Skeletal muscle satellite cell (primary cell): Measurements from ENCODE around the gene NPY1R.
A peak's percentile ranks its signal among the peaks of the same experiment; 100 is the strongest.

ENCODE experiments used
- H3K27me3 ChIP-seq: 2 replicates; pipeline ENCODE4 v1.7.0; 2013; ENCODE audit warnings: low read length; ENCODE audit not compliant: control insufficient read depth, insufficient read depth
- H3K36me3 ChIP-seq: 2 replicates; pipeline ENCODE4 v1.7.0; 2013; ENCODE audit warnings: mild to moderate bottlenecking, control low read depth, low read length; ENCODE audit not compliant: insufficient read depth
- H3K4me1 ChIP-seq: 2 replicates; pipeline ENCODE4 v1.7.0; 2013; ENCODE audit warnings: low read length; ENCODE audit not compliant: control insufficient read depth, insufficient read depth
- H3K4me2 ChIP-seq: 2 replicates; pipeline ENCODE4 v1.7.0; 2013; ENCODE audit warnings: mild to moderate bottlenecking, low read length
- H3K4me3 ChIP-seq: 2 replicates; pipeline ENCODE4 v1.7.0; 2013; ENCODE audit warnings: low read length
- H3K9ac ChIP-seq: 2 replicates; pipeline ENCODE4 v1.7.0; 2013; ENCODE audit warnings: mild to moderate bottlenecking, low read depth, low read length, moderate library complexity
- H3K9me3 ChIP-seq: replicated peaks from 2 replicates; pipeline ENCODE4 v1.7.0; 2013; ENCODE audit warnings: mild to moderate bottlenecking, control low read depth, low read length

The NPY1R gene

DNA sequence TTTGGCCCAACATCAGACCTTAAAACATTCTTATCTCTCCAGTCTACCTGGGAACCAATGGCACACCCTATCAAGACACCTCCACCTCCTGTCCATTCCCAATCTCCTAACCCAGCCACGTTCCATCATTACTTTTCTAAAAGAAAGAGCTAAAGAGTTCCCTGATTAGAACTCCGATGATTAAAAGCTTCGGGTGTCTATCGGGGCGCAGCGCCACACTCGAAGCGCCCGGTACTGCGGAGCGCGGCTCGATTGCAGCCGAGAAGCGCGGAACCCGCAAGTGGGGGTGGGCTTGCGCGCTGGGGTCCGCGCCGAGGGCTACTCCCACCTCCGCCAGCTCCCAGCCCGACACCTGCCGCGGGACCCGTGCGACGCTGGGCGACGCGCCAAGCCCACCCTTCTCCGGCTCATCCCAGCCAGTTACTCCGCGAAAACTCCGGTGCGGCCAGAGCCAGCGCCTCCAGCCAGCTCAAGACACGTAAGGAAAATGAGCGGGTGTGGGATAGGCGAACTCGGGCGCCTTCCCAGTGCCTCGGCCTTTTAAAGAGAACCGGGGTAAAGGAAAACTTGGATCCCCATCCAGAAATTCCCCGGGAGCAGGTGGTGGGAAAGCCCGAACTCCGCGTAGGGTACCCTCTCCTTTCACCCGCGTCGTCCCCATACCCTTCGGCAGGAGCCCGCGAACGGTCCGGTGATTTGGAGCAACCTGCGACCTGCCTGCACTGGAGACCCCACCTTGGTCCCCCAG lies 593 bp downstream of the NPY1R start:
- peak overlapping the region; percentile 98 for H3K4me2 ChIP-seq
- no peak overlapping the region for H3K9ac ChIP-seq
- no peaks in the 10 kb centered on the region for H3K36me3 ChIP-seq
- H3K27me3 ChIP-seq, result peaks cover 32% of the 10 kb centered on the region
- peak overlapping the region; percentile 80 for H3K4me3 ChIP-seq
- no peaks in the 10 kb centered on the region for H3K9me3 ChIP-seq
- H3K4me1 ChIP-seq, result peaks cover 5% of the 10 kb centered on the region

DNA sequence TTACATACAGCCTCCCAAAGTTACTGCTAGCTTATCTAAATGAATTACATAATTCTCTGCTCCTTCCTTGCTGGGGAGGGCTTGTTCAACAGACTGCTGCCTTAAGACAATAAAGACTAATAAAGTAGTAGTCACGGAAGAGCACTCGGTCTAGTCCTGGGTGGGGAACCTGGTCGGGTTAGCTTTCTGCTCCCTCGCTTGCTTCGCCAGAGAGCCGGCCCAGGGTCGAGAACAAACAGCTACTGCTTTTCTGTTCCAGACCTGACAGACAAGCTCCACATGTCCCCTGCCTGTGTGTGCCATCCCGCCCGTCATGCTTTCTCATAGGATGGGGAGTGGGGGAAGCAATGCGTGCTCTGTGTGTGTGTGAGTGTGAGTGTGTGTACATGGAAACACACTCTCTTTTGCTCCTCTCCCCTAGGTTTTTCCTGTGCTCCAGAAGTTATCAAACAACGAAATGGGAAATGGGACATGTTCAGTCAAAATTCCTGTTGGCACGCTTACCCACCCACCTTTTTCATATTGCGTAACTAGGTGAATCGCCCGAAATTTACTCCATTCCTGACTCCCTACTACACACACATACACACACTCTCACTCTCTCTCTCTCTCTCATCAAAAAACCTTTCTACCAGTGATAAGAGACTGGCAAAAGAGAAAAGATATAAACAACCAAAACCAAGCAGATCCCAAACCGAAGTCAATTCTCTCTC lies 1.3 kb downstream of the NPY1R start:
- no peaks in the 10 kb centered on the region for H3K9me3 ChIP-seq
- H3K4me1 ChIP-seq, result peaks cover 5% of the 10 kb centered on the region
- H3K4me3 ChIP-seq, result no peak overlapping the region
- H3K9ac ChIP-seq, result no peak overlapping the region
- peaks cover 32% of the 10 kb centered on the region for H3K27me3 ChIP-seq
- peak overlapping the region; percentile 98 for H3K4me2 ChIP-seq
- no peaks in the 10 kb centered on the region for H3K36me3 ChIP-seq

DNA sequence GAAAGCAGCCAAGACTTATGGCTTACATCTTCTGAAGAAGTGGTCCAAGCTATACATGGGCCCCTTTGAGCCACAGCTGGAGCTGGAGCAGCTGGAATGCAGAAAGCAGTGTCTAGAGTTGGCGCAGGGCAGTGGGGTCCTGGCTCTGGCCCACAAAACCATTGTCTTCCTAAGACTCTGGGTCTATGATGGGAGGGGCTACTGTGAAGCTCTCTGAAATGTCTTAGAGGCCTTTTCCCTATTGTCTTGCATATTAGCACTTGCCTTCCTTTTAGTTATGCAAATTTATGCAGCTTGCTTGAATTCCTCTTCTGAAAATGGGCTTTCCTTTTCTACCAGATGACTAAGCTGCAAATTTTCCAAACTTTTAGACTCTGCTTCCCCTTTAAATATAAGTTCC lies 15.3 kb downstream of the NPY1R start:
- Histone ChIP-seq H3K4me1 (no peaks in the 10 kb centered on the region), H3K9me3 (no peaks in the 10 kb centered on the region), H3K36me3 (no peaks in the 10 kb centered on the region), H3K4me2 (no peak overlapping the region), H3K27me3 (no peaks in the 10 kb centered on the region), H3K4me3 (no peak overlapping the region), H3K9ac (no peak overlapping the region)

- Histone ChIP-seq H3K4me3 (no peak overlapping the region), H3K4me2 (no peak overlapping the region), H3K36me3 (no peaks in the 10 kb centered on the region), H3K9ac (no peak overlapping the region), H3K27me3 (no peaks in the 10 kb centered on the region), H3K9me3 (no peaks in the 10 kb centered on the region), H3K4me1 (no peaks in the 10 kb centered on the region)
Measured at GRCh38 chr4:163309466-163309865, 22.9 kb downstream of the NPY1R start.

GRCh38 chr4:163303069-163303468 lies 29.3 kb downstream of the NPY1R start:
- Histone ChIP-seq H3K9ac (no peak overlapping the region), H3K4me1 (no peaks in the 10 kb centered on the region), H3K4me3 (no peak overlapping the region), H3K9me3 (no peaks in the 10 kb centered on the region), H3K4me2 (no peak overlapping the region), H3K27me3 (no peaks in the 10 kb centered on the region), H3K36me3 (no peaks in the 10 kb centered on the region)

GRCh38 chr4:163300445-163300844 lies 32.0 kb downstream of the NPY1R start:
- no peaks in the 10 kb centered on the region for H3K27me3 ChIP-seq
- H3K9ac ChIP-seq, result no peak overlapping the region
- H3K4me3 ChIP-seq, result no peak overlapping the region
- no peaks in the 10 kb centered on the region for H3K36me3 ChIP-seq
- no peaks in the 10 kb centered on the region for H3K4me1 ChIP-seq
- no peaks in the 10 kb centered on the region for H3K9me3 ChIP-seq
- no peak overlapping the region for H3K4me2 ChIP-seq

DNA sequence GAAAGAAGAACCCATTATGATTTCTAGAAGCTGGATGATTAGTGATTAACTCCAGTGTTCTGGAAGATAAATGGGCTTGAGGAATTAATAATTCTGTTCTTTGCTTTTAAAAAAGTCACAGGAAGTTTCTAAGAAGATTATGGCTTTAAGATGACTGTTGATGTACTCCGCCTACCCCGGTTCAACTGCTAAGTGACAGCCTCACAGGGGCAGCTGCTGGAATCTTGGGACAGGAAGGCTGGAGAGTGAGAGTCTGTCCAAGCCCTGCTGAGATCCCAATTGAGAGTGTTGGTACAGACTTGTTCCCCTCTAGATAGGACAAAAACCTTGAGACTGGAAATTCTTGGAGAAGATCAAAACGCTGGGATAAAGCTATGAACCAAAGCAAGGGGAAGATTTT lies 37.3 kb downstream of the NPY1R start:
- Histone ChIP-seq H3K27me3 (no peaks in the 10 kb centered on the region), H3K4me1 (no peaks in the 10 kb centered on the region), H3K4me2 (no peak overlapping the region), H3K9ac (no peak overlapping the region), H3K9me3 (no peaks in the 10 kb centered on the region), H3K36me3 (no peaks in the 10 kb centered on the region), H3K4me3 (no peak overlapping the region)

DNA sequence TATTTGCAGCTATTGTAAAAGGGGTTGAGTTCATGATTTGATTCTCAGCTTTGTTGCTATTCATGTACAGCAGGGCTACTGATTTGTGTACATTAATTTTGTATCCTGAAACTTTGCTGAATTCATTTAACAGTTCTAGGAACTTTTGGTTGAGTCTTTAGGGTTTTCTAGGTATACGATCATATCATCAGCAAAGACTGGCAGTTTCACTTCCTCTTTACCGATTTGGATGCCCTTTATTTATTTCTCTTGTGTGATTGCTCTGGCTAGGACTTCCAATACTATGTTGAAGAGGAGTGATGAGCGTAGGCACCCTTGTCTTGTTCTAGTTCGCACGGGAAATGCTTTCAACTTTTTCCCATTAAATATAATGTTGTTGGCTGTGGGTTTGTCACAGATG lies 48.1 kb downstream of the NPY1R start:
- H3K4me2 ChIP-seq, result no peak overlapping the region
- no peaks in the 10 kb centered on the region for H3K4me1 ChIP-seq
- H3K4me3 ChIP-seq, result no peak overlapping the region
- H3K9me3 ChIP-seq, result no peaks in the 10 kb centered on the region
- no peaks in the 10 kb centered on the region for H3K27me3 ChIP-seq
- H3K9ac ChIP-seq, result no peak overlapping the region
- no peaks in the 10 kb centered on the region for H3K36me3 ChIP-seq

DNA sequence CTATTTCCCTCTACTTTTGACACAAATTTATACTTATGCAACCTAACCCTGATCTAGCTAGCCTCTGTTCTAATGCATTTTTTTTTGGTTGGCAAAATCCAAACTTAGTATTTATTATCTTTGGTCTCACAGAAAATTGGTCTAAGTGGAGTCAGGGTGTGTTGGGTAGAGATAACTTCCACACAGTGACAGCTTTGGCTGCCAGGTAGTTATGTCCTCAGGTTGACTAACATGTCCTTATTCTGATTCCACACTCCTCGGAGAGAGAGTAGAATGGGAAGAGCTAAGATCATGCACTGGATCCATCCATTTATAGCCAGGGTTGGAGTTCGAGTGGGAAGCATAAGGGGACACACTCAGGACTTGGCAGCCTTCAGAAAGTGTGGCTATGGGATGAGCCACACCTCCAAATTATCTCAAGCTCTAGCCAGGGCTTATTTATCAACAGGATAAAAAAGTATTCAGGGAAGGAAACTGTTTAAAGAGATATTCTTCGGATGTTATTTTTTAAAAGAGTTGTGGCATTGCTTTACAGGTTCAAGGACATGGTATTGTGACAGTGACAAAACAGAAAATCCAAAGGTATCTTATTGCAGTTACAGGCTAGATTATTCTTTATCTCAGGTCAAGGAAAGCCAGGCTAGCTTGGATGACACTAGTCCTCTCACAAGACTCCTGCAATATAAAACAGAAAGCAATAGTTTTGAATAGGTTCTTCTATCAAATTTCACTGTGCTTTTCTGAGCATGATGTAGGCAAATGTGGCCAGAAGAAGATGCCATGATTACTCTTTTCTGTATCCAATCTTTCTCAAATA lies 51.5 kb downstream of the NPY1R start:
- no peaks in the 10 kb centered on the region for H3K36me3 ChIP-seq
- no peak overlapping the region for H3K4me2 ChIP-seq
- no peaks in the 10 kb centered on the region for H3K4me1 ChIP-seq
- H3K27me3 ChIP-seq, result no peaks in the 10 kb centered on the region
- H3K9me3 ChIP-seq, result no peaks in the 10 kb centered on the region
- H3K4me3 ChIP-seq, result no peak overlapping the region
- no peak overlapping the region for H3K9ac ChIP-seq

DNA sequence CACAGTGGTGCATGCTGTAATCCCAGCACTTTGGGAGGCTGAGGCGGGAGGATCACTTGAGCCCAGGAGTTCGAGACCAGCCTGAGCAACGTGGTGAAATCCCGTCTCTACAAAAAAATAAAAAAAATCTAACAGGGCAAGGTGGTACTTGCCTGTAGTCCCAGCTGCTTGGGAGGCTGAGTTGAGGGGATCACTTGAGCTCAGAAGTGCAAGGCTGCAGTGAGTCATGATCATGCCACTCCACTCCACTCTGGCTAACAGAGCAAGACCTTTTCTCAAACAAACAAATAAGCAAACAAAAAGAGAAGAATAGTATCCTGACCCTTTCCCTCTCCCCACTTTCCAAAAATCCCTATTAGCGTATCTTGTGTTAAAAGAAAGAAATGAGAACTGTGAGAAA lies 52.7 kb downstream of the NPY1R start:
- no peak overlapping the region for H3K4me3 ChIP-seq
- H3K9ac ChIP-seq, result no peak overlapping the region
- H3K4me1 ChIP-seq, result no peaks in the 10 kb centered on the region
- no peaks in the 10 kb centered on the region for H3K36me3 ChIP-seq
- H3K27me3 ChIP-seq, result no peaks in the 10 kb centered on the region
- H3K9me3 ChIP-seq, result no peaks in the 10 kb centered on the region
- no peak overlapping the region for H3K4me2 ChIP-seq

- no peak overlapping the region for H3K4me2 ChIP-seq
- no peaks in the 10 kb centered on the region for H3K9me3 ChIP-seq
- no peaks in the 10 kb centered on the region for H3K27me3 ChIP-seq
- H3K4me1 ChIP-seq, result no peaks in the 10 kb centered on the region
- no peak overlapping the region for H3K9ac ChIP-seq
- no peaks in the 10 kb centered on the region for H3K36me3 ChIP-seq
- H3K4me3 ChIP-seq, result no peak overlapping the region
Measured at GRCh38 chr4:163274861-163275260, 57.5 kb downstream of the NPY1R start.
